ENCODE results near the gene SARDH. TPM values are rescaled to one million over a fixed set of nuclear protein-coding genes. Genes with fewer than 3 reads are reported as not detected.

SARDH gene
- total RNA-seq, 1 donor from 2014 or later = 1.2 TPM

DNA sequence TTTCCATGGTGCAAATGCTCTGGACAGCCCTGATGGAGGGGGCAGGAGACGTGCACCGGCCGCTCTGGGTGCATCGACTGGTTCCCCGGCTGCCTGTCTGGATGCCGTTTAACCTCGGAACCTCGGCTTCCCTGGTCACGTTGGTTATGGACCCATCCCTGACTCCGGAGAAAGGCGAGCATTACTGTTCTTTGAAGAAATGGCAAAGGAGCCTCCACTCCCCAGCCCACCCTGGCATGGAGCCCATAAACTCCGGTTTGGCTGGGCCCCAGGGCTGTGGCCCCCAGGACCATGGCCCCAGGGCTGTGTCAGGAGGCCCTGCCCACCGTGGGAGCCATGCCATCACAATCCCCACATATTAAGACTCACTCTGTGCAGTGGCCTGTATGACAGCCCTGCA, 73.1 kb downstream of the SARDH start:
- Mint-ChIP-seq H3K36me3 (ENCODE audit: low read depth) (no peaks in the 10 kb centered on the region), H3K27me3 (ENCODE audit: low read depth) (peaks cover 21% of the 10 kb centered on the region), H3K9me3 (ENCODE audit: low read depth) (no peaks in the 10 kb centered on the region), H3K27ac (ENCODE audit: unreplicated experiment) (no peak overlapping the region), H3K4me3 (ENCODE audit: unreplicated experiment) (no peak overlapping the region), H3K4me1 (ENCODE audit: low read depth) (no peaks in the 10 kb centered on the region)
- DNase-seq (ENCODE audit: low spot score) = no peak
- TF ChIP-seq, protein P1, sequence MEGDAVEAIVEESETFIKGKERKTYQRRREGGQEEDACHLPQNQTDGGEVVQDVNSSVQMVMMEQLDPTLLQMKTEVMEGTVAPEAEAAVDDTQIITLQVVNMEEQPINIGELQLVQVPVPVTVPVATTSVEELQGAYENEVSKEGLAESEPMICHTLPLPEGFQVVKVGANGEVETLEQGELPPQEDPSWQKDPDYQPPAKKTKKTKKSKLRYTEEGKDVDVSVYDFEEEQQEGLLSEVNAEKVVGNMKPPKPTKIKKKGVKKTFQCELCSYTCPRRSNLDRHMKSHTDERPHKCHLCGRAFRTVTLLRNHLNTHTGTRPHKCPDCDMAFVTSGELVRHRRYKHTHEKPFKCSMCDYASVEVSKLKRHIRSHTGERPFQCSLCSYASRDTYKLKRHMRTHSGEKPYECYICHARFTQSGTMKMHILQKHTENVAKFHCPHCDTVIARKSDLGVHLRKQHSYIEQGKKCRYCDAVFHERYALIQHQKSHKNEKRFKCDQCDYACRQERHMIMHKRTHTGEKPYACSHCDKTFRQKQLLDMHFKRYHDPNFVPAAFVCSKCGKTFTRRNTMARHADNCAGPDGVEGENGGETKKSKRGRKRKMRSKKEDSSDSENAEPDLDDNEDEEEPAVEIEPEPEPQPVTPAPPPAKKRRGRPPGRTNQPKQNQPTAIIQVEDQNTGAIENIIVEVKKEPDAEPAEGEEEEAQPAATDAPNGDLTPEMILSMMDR (IDR thresholded peaks at IDR 0.05) = no peak

DNA sequence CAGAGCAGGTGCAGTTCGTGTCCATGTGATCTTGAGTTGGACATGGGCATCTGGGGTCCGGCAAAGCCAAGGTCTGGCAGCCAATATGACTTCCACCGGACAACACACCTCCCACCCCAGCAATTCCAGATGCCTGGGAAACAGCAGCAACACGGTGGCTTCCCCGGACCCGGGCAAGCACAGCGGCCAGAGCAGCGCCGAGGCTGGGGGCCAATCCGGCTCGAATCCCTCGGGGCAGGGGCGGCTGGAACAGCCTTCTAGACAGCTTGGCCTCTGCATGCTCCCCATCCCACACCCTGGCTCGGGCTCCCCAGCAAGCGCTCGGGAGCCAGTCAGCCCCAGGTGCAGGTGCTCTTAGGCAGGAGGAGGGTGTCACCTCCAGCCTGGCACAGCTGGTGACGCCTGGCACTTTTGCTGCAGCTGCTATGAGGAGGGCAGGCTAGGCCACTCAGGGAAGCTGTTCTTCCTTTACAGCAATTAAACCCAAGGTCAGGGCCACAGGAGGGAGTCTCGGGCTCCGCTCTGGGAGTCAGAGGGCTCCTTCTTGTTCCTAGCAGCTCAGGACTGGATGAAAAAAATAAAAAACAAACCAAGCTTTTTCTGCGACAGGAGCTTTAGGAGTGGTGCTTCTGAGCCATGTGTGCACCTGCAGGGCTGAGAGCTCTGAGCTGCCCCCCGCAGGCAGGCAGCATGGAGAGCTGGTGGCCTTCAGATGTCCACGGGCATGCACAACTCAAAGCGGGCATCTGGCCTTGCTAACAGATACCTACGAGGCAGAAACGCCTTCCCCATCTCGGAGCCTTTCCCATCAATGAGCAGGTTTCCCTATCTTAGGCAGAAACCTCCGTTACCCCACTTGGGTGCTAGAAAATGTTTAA, 73.7 kb downstream of the SARDH start:
- peaks cover under 1% of the 10 kb centered on the region for H3K4me1 Mint-ChIP-seq (ENCODE audit: low read depth)
- no peaks in the 10 kb centered on the region for H3K9me3 Mint-ChIP-seq (ENCODE audit: low read depth)
- TF ChIP-seq, protein P1 (IDR thresholded peaks at IDR 0.05) = peak; percentile 14
- DNase-seq (ENCODE audit: low spot score) = no peak
- no peak overlapping the region for H3K27ac Mint-ChIP-seq (ENCODE audit: unreplicated experiment)
- H3K27me3 Mint-ChIP-seq (ENCODE audit: low read depth) = peaks cover 18% of the 10 kb centered on the region
- H3K36me3 Mint-ChIP-seq (ENCODE audit: low read depth) = no peaks in the 10 kb centered on the region
- H3K4me3 Mint-ChIP-seq (ENCODE audit: unreplicated experiment) = no peak overlapping the region

DNA sequence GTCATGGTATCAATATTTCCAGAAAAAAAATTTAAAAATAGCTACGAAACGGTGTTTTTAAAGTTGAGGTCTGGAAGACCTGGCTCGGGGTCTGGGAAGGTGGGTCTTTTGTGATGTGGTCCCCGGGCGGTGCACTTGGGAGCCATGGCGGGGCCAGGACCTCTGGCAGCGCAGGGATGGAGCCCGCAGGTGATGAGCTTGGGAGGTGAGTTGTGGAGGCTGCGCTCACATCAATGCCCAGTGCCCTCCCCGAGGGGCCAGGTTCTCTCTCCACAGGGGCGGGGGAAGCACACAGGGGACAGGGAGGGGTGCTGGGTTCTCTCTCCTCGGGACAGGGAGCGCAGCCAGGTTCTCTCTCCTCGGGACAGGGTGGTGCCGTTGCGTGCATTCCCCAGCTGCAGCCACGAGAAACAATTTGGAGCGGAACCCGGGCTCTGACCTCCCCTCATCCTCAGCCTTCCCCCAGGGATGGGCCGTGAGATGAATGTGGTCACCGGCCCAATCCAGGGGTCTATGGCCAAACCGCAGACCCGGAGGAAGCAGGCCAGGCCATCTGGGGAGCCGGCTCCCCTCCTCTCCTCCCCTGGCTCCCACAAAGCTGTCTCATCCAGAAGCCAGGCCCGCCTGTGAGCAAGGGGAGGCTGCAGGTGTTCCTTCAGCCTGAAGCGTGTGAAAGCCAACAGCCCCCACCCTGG, 76.2 kb downstream of the SARDH start:
- Mint-ChIP-seq H3K27ac (ENCODE audit: unreplicated experiment) (no peak overlapping the region), H3K36me3 (ENCODE audit: low read depth) (no peaks in the 10 kb centered on the region), H3K9me3 (ENCODE audit: low read depth) (no peaks in the 10 kb centered on the region), H3K4me1 (ENCODE audit: low read depth) (peaks cover 18% of the 10 kb centered on the region), H3K4me3 (ENCODE audit: unreplicated experiment) (no peak overlapping the region), H3K27me3 (ENCODE audit: low read depth) (peaks cover 22% of the 10 kb centered on the region)
- TF ChIP-seq, protein P1 (IDR thresholded peaks at IDR 0.05) = no peak
- DNase-seq (ENCODE audit: low spot score) = no peak

DNA sequence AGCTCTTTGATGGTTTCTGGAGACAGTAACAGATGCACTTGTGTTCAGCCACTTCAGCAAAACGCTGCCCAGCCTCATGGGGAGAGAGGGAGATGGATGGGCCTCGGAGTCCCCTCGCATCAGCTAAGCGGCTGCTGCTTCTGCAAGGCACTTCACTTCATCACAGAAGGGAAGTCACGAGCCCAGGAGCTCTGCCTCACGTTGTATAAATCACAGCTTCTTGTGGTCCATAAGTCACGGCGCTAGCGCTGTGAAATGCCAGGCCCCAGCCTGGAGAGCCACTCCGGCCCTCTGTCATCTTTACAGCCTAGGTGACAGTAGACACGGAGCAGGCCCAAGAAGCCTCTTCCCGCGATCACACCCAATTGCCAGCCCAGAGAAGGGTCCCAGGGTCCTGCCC, 78.6 kb downstream of the SARDH start:
- TF ChIP-seq, protein P1 (IDR thresholded peaks at IDR 0.05) = no peak
- Mint-ChIP-seq H3K4me1 (ENCODE audit: low read depth) (peaks cover 18% of the 10 kb centered on the region), H3K27me3 (ENCODE audit: low read depth) (peaks cover 43% of the 10 kb centered on the region), H3K4me3 (ENCODE audit: unreplicated experiment) (no peak overlapping the region), H3K27ac (ENCODE audit: unreplicated experiment) (no peak overlapping the region), H3K9me3 (ENCODE audit: low read depth) (no peaks in the 10 kb centered on the region), H3K36me3 (ENCODE audit: low read depth) (no peaks in the 10 kb centered on the region)
- DNase-seq (ENCODE audit: low spot score) = no peak

Data from chondrocyte (in vitro differentiated cells).